Vagina (tissue), 2 donors: ENCODE results near the gene HINT1.

ENCODE experiments used
- CTCF ChIP-seq, 3 experiments: fragments of 450-650 bp in 2 of 3; fragments of 200-600 bp in 1 of 3; sonication (generic) in 1 of 3; IDR thresholded peaks; one replicate each; pipeline ENCODE4 v1.5.1; 2017 to 2019; ENCODE audit warnings: antibody characterized with exemption in 3 of 3, mild to moderate bottlenecking in 2 of 3, moderate library complexity in 2 of 3
- POLR2A ChIP-seq, 2 donors: fragments of 450-650 bp; IDR thresholded peaks; one replicate each; pipeline ENCODE4 v1.6.1; 2017; ENCODE audit warnings: antibody characterized with exemption in 2 of 2, mild to moderate bottlenecking in 2 of 2, moderate library complexity in 2 of 2
- POLR2AphosphoS5 ChIP-seq, 2 donors: sonication (generic); formaldehyde crosslinking; IDR thresholded peaks; one replicate each; pipeline ENCODE4 v1.9.0; 2017; ENCODE audit warnings: antibody characterized with exemption in 2 of 2, mild to moderate bottlenecking in 2 of 2, low read depth in 1 of 2; ENCODE audit not compliant: insufficient read depth in 1 of 2

GRCh38 chr5:131211669-131212068 is 46.6 kb upstream of the HINT1 start:
- TF ChIP-seq POLR2A (IDR thresholded peaks at IDR 0.05) (no peak), CTCF (IDR thresholded peaks at IDR 0.05) (no peak), POLR2AphosphoS5 (IDR thresholded peaks at IDR 0.05; ENCODE audit: insufficient read depth in 1 of 2, low read depth in 1 of 2) (no peak)
